22Rv1 (cell line): ENCODE results near the gene CCDC178.

Experiments used
- CTCF ChIP-seq: fragments of 450-650 bp; IDR thresholded peaks from 2 replicates; pipeline ENCODE4 v1.5.1; 2017; ENCODE audit warnings: mild to moderate bottlenecking
- ZFX ChIP-seq: fragments of 450-650 bp; IDR thresholded peaks from 2 replicates; pipeline ENCODE4 v1.6.1; 2017; ENCODE audit warnings: antibody characterized with exemption, borderline replicate concordance

GRCh38 chr18:32975163-32975436, 465.4 kb downstream of the CCDC178 start:
- TF ChIP-seq CTCF, result no peak
- TF ChIP-seq ZFX, result no peak
